Mesenchymal stem cell (in vitro differentiated cells and primary cell): ENCODE measurements around the gene TMED10.

Experiments
- DNase-seq: peaks from one replicate; pipeline ENCODE4 v3.0.0-alpha.2; 2013
- H2AFZ ChIP-seq: one replicate; pipeline ENCODE4 v1.6.1; 2013; ENCODE audit warnings: low read depth, mild to moderate bottlenecking, control low read depth, inconsistent platforms, low read length, moderate library complexity
- H2AK5ac ChIP-seq: 2 replicates; pipeline ENCODE4 v1.6.1; 2013; ENCODE audit warnings: low read length, moderate library complexity, mild to moderate bottlenecking, inconsistent platforms; ENCODE audit not compliant: severe bottlenecking
- H2BK120ac ChIP-seq: one replicate; pipeline ENCODE4 v1.6.1; 2013; ENCODE audit warnings: low read depth, mild to moderate bottlenecking, inconsistent platforms, low read length, moderate library complexity
- H2BK12ac ChIP-seq, 2 experiments: one replicate each; pipeline ENCODE4 v1.6.1; 2013; ENCODE audit warnings: inconsistent platforms in 2 of 2, low read length in 2 of 2, mild to moderate bottlenecking in 2 of 2, moderate library complexity in 2 of 2, control low read depth in 1 of 2
- H2BK15ac ChIP-seq: one replicate; pipeline ENCODE4 v1.6.1; 2013; ENCODE audit warnings: mild to moderate bottlenecking, low read depth, inconsistent platforms; ENCODE audit not compliant: poor library complexity, severe bottlenecking
- H2BK5ac ChIP-seq: 2 replicates; pipeline ENCODE4 v1.6.1; 2013; ENCODE audit warnings: low read depth, mild to moderate bottlenecking, low read length, control low read depth, inconsistent platforms; ENCODE audit not compliant: poor library complexity, severe bottlenecking
- H3K14ac ChIP-seq, 2 experiments: one replicate each; pipeline ENCODE4 v1.6.1; 2013; ENCODE audit warnings: inconsistent platforms in 2 of 2, low read length in 2 of 2, control low read depth in 1 of 2, mild to moderate bottlenecking in 1 of 2, moderate library complexity in 1 of 2
- H3K18ac ChIP-seq, 2 experiments: one replicate each; pipeline ENCODE4 v1.6.1; 2013; ENCODE audit warnings: inconsistent platforms in 2 of 2, low read length in 2 of 2, control low read depth in 1 of 2, low read depth in 1 of 2, mild to moderate bottlenecking in 1 of 2
- H3K23ac ChIP-seq, 2 experiments: one replicate each; pipeline ENCODE4 v1.6.1; 2013; ENCODE audit warnings: inconsistent platforms in 2 of 2, low read length in 2 of 2, mild to moderate bottlenecking in 2 of 2, moderate library complexity in 2 of 2, control low read depth in 1 of 2
- H3K27ac ChIP-seq: 2 replicates; pipeline ENCODE4 v1.5.1; 2013; ENCODE audit warnings: mild to moderate bottlenecking, moderate library complexity, low read length, control low read depth, inconsistent platforms; ENCODE audit not compliant: poor library complexity, severe bottlenecking
- H3K27me3 ChIP-seq, 2 experiments: 2 replicates each; pipeline versions ENCODE4 v1.6.1 to v1.7.0; 2013; ENCODE audit warnings: low read length in 2 of 2, mild to moderate bottlenecking in 2 of 2, moderate library complexity in 2 of 2, control low read depth in 1 of 2, inconsistent platforms in 1 of 2; ENCODE audit not compliant: control insufficient read depth in 1 of 2, insufficient read depth in 1 of 2
- H3K36me3 ChIP-seq, 2 experiments: 2 replicates each; pipeline versions ENCODE4 v1.6.1 to v1.7.0; 2013; ENCODE audit warnings: low read length in 2 of 2, control low read depth in 1 of 2, inconsistent platforms in 1 of 2, low read depth in 1 of 2, mild to moderate bottlenecking in 1 of 2; ENCODE audit not compliant: insufficient read depth in 2 of 2, control insufficient read depth in 1 of 2
- H3K4ac ChIP-seq, 2 experiments: one replicate each; pipeline ENCODE4 v1.6.1; 2013; ENCODE audit warnings: inconsistent platforms in 2 of 2, low read length in 2 of 2, mild to moderate bottlenecking in 2 of 2, moderate library complexity in 2 of 2, control low read depth in 1 of 2, low read depth in 1 of 2
- H3K4me1 ChIP-seq: 2 replicates; pipeline ENCODE4 v1.6.1; 2013; ENCODE audit warnings: low read depth, low read length, control low read depth; ENCODE audit not compliant: control insufficient read depth, insufficient read depth
- H3K4me2 ChIP-seq: 2 replicates; pipeline ENCODE4 v1.6.1; 2013; ENCODE audit warnings: low read length, mild to moderate bottlenecking, inconsistent platforms; ENCODE audit not compliant: poor library complexity, severe bottlenecking
- H3K4me3 ChIP-seq, 2 experiments: 2 replicates each; pipeline versions ENCODE4 v1.5.1 to v1.7.0; 2013; ENCODE audit warnings: low read length in 2 of 2, mild to moderate bottlenecking in 2 of 2, control low read depth in 1 of 2, low read depth in 1 of 2; ENCODE audit not compliant: insufficient read depth in 1 of 2
- H3K79me1 ChIP-seq: replicated peaks from 2 replicates; pipeline ENCODE4 v1.6.1; 2013; ENCODE audit warnings: mild to moderate bottlenecking, control low read depth, low read length, inconsistent platforms; ENCODE audit not compliant: poor library complexity, severe bottlenecking
- H3K9ac ChIP-seq: 2 replicates; pipeline ENCODE4 v1.7.0; 2013; ENCODE audit warnings: mild to moderate bottlenecking, low read length, moderate library complexity
- H3K9me3 ChIP-seq: 2 replicates; pipeline ENCODE4 v1.7.0; 2013; ENCODE audit warnings: mild to moderate bottlenecking, low read length; ENCODE audit not compliant: control insufficient read depth
- H4K8ac ChIP-seq: one replicate; pipeline ENCODE4 v1.6.1; 2013; ENCODE audit warnings: inconsistent platforms, mild to moderate bottlenecking, low read length, moderate library complexity
- H4K91ac ChIP-seq: one replicate; pipeline ENCODE4 v1.6.1; 2013; ENCODE audit warnings: mild to moderate bottlenecking, low read length, inconsistent platforms
- WGBS: methylation state at CpG from one replicate; pipeline ENCODE4 v1.1.7; 2013; ENCODE audit warnings: mixed read lengths; 5-methylcytosine and 5-hydroxymethylcytosine counted together

Gene TMED10

DNA sequence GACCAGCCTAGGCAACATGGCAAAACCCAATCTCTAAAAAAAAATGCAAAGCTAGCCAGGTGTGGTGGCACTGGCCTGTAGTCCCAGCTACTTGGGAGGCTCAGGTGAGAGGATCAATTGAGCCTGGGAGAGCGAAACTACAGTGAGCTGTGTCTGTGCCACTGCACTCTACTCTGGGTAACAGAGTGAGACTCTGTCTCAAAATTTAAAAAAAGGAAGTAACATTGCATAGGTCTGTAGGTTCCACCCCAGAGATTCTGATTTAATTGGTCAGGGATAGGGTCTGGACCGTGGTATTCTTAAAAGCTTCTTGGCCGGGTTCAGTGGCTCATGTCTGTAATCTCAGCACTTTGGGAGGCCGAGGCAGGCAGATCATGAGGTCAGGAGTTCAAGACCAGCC, 80.7 kb downstream of the TMED10 start:
- H4K91ac ChIP-seq: no peak overlapping the region
- no peak overlapping the region for H3K23ac ChIP-seq
- H3K4me3 ChIP-seq: no peak overlapping the region
- H3K18ac ChIP-seq: no peak overlapping the region
- no peak overlapping the region for H3K4ac ChIP-seq
- H4K8ac ChIP-seq: no peak overlapping the region
- over 99% methylated on average over 4 of the region's 4 CpGs for WGBS
- peaks cover 16 to 78% of the 10 kb centered on the region in 2 experiments for H3K36me3 ChIP-seq
- H3K27ac ChIP-seq: no peak overlapping the region
- no peak overlapping the region for H3K4me2 ChIP-seq
- no peak overlapping the region for H2AK5ac ChIP-seq
- H2AFZ ChIP-seq: no peak overlapping the region
- H3K14ac ChIP-seq: no peak overlapping the region
- DNase-seq: no peak
- peaks cover 1% of the 10 kb centered on the region for H3K79me1 ChIP-seq
- peak overlapping the region; percentile 6 for H3K9ac ChIP-seq
- H2BK15ac ChIP-seq: no peak overlapping the region
- no peak overlapping the region for H2BK120ac ChIP-seq
- no peak overlapping the region for H2BK12ac ChIP-seq
- no peak overlapping the region for H2BK5ac ChIP-seq
- H3K4me1 ChIP-seq: no peaks in the 10 kb centered on the region
- no peaks in the 10 kb centered on the region for H3K27me3 ChIP-seq
- H3K9me3 ChIP-seq: no peaks in the 10 kb centered on the region

DNA sequence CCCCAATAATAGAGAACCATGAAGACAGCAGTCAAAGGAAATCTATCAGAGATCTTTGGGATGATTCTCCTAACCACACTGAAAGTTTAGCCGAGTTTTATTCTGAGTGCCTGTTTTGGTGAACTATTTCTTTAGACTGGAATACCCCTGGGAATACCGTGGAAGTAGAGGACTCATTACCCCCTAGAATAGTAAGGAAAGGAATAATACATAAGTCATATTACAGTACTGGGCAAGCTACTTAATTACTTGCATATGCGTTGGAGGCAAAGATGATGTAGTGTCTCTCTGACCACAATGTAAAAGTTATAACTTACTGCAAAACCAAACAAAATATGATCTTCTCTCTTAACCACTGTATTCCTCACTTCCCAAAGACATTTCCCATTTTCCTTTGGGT, 81.5 kb downstream of the TMED10 start:
- no peak overlapping the region for H2BK12ac ChIP-seq
- H3K27me3 ChIP-seq: no peaks in the 10 kb centered on the region
- no peak overlapping the region for H3K23ac ChIP-seq
- no peaks in the 10 kb centered on the region for H3K9me3 ChIP-seq
- peak overlapping the region; percentile 6 for H3K9ac ChIP-seq
- no peak overlapping the region for H2BK15ac ChIP-seq
- H3K4me3 ChIP-seq: no peak overlapping the region
- H3K36me3 ChIP-seq: peaks cover 13 to 78% of the 10 kb centered on the region in 2 experiments
- H4K8ac ChIP-seq: no peak overlapping the region
- no peak overlapping the region for H3K18ac ChIP-seq
- H2AK5ac ChIP-seq: no peak overlapping the region
- H3K79me1 ChIP-seq: peaks cover 1% of the 10 kb centered on the region
- H3K4me1 ChIP-seq: no peaks in the 10 kb centered on the region
- H4K91ac ChIP-seq: no peak overlapping the region
- H2AFZ ChIP-seq: no peak overlapping the region
- no peak overlapping the region for H3K4ac ChIP-seq
- 97% methylated on average over 2 of the region's 3 CpGs for WGBS
- DNase-seq: no peak
- no peak overlapping the region for H3K14ac ChIP-seq
- no peak overlapping the region for H2BK120ac ChIP-seq
- H3K27ac ChIP-seq: no peak overlapping the region
- H2BK5ac ChIP-seq: no peak overlapping the region
- H3K4me2 ChIP-seq: no peak overlapping the region

DNA sequence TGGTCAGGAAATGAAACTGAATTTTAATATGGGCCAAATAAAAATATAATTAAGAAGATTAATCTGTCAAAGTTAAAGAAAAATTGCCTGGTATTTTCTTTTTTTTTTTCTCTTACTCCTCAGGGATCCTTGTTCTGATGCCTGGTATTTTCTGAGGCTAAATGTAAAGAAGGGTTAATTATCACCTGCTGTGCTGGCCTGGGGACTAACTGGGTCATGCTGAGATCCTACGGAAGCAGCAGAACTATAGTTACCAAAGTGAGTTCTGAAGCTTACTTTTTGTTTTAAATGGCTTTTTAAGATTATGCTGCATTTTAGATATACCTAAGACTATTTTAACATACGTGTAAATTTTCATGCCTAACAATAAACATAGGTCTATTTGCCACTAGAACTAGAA, 83.7 kb downstream of the TMED10 start:
- Histone ChIP-seq H3K79me1 (no peaks in the 10 kb centered on the region), H3K18ac (no peak overlapping the region), H2BK15ac (no peak overlapping the region), H3K36me3 (peaks cover 16 to 65% of the 10 kb centered on the region in 2 experiments), H2BK120ac (no peak overlapping the region), H3K27me3 (no peaks in the 10 kb centered on the region), H3K4me2 (no peak overlapping the region), H3K9ac (no peak overlapping the region), H4K8ac (no peak overlapping the region), H3K4ac (no peak overlapping the region), H2AK5ac (no peak overlapping the region), H3K14ac (no peak overlapping the region), H3K27ac (no peak overlapping the region), H3K4me1 (no peaks in the 10 kb centered on the region), H2AFZ (no peak overlapping the region), H3K4me3 (no peak overlapping the region), H2BK12ac (no peak overlapping the region), H3K9me3 (no peaks in the 10 kb centered on the region), H2BK5ac (no peak overlapping the region), H4K91ac (no peak overlapping the region), H3K23ac (no peak overlapping the region)
- WGBS: 95% methylated on average over 1 of the region's 2 CpGs
- no peak for DNase-seq

DNA sequence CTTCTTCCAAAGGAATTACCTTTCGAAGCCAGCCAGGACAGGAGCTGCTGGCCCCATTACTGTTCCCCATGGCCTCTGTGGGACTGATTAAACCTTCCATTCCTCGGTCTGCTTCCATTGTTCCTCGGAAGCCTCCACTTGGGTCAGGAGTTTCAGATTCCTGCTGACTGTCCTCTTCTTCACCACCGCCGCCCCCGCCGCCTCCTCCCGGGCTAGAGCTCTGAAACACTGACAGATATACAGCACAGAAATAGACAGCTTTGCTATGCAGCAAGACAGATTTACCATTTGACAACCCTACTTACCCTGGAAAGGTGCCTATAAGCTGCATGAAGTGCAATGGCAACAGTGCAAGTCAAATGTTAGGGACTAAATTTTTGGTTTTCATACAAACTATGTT, 85.2 kb downstream of the TMED10 start:
- Histone ChIP-seq H2BK5ac (no peak overlapping the region), H3K36me3 (peaks cover 17 to 65% of the 10 kb centered on the region in 2 experiments), H3K9me3 (no peaks in the 10 kb centered on the region), H3K18ac (no peak overlapping the region), H2BK12ac (no peak overlapping the region), H2AFZ (no peak overlapping the region), H4K8ac (no peak overlapping the region), H3K79me1 (no peaks in the 10 kb centered on the region), H3K9ac (no peak overlapping the region), H2AK5ac (no peak overlapping the region), H3K23ac (no peak overlapping the region), H3K27ac (no peak overlapping the region), H3K27me3 (no peaks in the 10 kb centered on the region), H4K91ac (no peak overlapping the region), H3K4me3 (no peak overlapping the region), H2BK15ac (no peak overlapping the region), H3K14ac (no peak overlapping the region), H3K4me1 (no peaks in the 10 kb centered on the region), H2BK120ac (no peak overlapping the region), H3K4ac (no peak overlapping the region), H3K4me2 (no peak overlapping the region)
- 92% methylated on average over 8 of the region's 8 CpGs for WGBS
- no peak for DNase-seq
